Thyroid gland (tissue), 4 donors: ENCODE measurements around the gene PSMD10. TPM values are rescaled to one million over a fixed set of nuclear protein-coding genes. Genes with fewer than 3 reads are reported as not detected.

ENCODE experiments used
- DNase-seq, 2 donors: peaks; one replicate each; pipeline ENCODE4 v3.0.0-alpha.2; 2019
- H3K27ac ChIP-seq, 3 donors: fragments of 200-600 bp; sonication (generic); 1 replicate in 2 of 3; 2 replicates in 1 of 3; pipeline ENCODE4 v1.5.1; 2016 to 2019; ENCODE audit warnings: mild to moderate bottlenecking in 1 of 3, moderate library complexity in 1 of 3
- H3K27me3 ChIP-seq: fragments of 200-600 bp; sonication (generic); one replicate; pipeline ENCODE4 v1.5.1; 2019
- H3K36me3 ChIP-seq, 2 donors: fragments of 200-600 bp; sonication (generic); one replicate each; pipeline ENCODE4 v1.5.1; 2016 to 2019
- H3K4me1 ChIP-seq, 2 donors: fragments of 200-600 bp; sonication (generic); one replicate each; pipeline ENCODE4 v1.5.1; 2017 to 2019
- H3K4me3 ChIP-seq, 3 donors: fragments of 200-600 bp; sonication (generic); replicated peaks in 1 of 3; 1 replicate in 2 of 3; 2 replicates in 1 of 3; pipeline ENCODE4 v1.5.1; 2016; ENCODE audit warnings: mild to moderate bottlenecking in 1 of 3
- H3K9me3 ChIP-seq: fragments of 200-600 bp; sonication (generic); one replicate; pipeline ENCODE4 v1.5.1; 2017
- CTCF ChIP-seq, 6 experiments: fragments of 200-600 bp in 3 of 6; fragments of 450-650 bp in 3 of 6; sonication (generic) in 3 of 6; IDR thresholded peaks; one replicate each; pipeline ENCODE4 v1.5.1; 2016 to 2019; ENCODE audit warnings: antibody characterized with exemption in 6 of 6, mild to moderate bottlenecking in 2 of 6, inconsistent platforms in 1 of 6, moderate library complexity in 1 of 6
- POLR2A ChIP-seq, 2 donors: fragments of 450-650 bp; IDR thresholded peaks; one replicate each; pipeline ENCODE4 v1.6.1; 2017; ENCODE audit warnings: antibody characterized with exemption in 2 of 2, mild to moderate bottlenecking in 2 of 2, moderate library complexity in 1 of 2
- WGBS, 2 donors: methylation state at CpG; one replicate each; pipeline ENCODE4 v1.1.5; 2017; 5-methylcytosine and 5-hydroxymethylcytosine counted together
- intact Hi-C: fragments of 100-400 bp; cut with DNase I; formaldehyde crosslinking; loops from one replicate; pipeline ENCODE4 v1.15.1; 2023
- total RNA-seq, 4 donors: library from RNA; depleted of rRNA; stranded (reverse); fragments of >200 nt; gene quantifications; one replicate each; pipeline ENCODE4 v1.2.3, GENCODE V29; 2016

The PSMD10 gene
- total RNA-seq, 4 donors from 2014 or later = 43.6 to 45.6 (median 44.2) TPM

- DNase-seq = no peak
- intact Hi-C loops = no loop called here
These were observed 38.1 kb downstream of the PSMD10 start for GRCh38 chrX:108053218-108053617.

GRCh38 chrX:108049649-108050048, 41.7 kb downstream of the PSMD10 start:
- Histone ChIP-seq H3K27me3 (no peaks in the 10 kb centered on the region), H3K4me1 (no peaks in the 10 kb centered on the region)

More at GRCh38 chrX:108053218-108053617, 38.1 kb downstream of the PSMD10 start:
- Histone ChIP-seq H3K27me3 (no peaks in the 10 kb centered on the region), H3K36me3 (no peaks in the 10 kb centered on the region), H3K4me3 (no peak overlapping the region), H3K4me1 (no peaks in the 10 kb centered on the region), H3K27ac (no peak overlapping the region), H3K9me3 (no peaks in the 10 kb centered on the region)
- no peak for TF ChIP-seq POLR2A (IDR thresholded peaks at IDR 0.05)
- TF ChIP-seq CTCF (IDR thresholded peaks at IDR 0.05) = no peak

GRCh38 chrX:108044554-108045256, 46.6 kb downstream of the PSMD10 start, which contains the start of gene VSIG1:
TSS of gene VSIG1 (plus strand) at chrX:108045065. CDS start at chrX:108045131, 66 bp downstream.
- no peak within 1 kb of the TSS for H3K4me3 ChIP-seq
- H3K27ac ChIP-seq = no peak within 1 kb of the TSS
- H3K36me3 ChIP-seq = no peaks in the 10 kb centered on the region
- no peaks in the 10 kb centered on the region for H3K27me3 ChIP-seq
- H3K4me1 ChIP-seq = no peaks in the 10 kb centered on the region
- DNase-seq = no peak
- 83 to 86% methylated on average over 10 of the region's 10 CpGs for WGBS, 2 donors
- TF ChIP-seq POLR2A (IDR thresholded peaks at IDR 0.05) (no peak), CTCF (IDR thresholded peaks at IDR 0.05) (no peak)
- intact Hi-C loops = no loop called here
- H3K9me3 ChIP-seq = no peaks in the 10 kb centered on the region

More at GRCh38 chrX:108049649-108050048, 41.7 kb downstream of the PSMD10 start:
- WGBS, 2 donors = 47 to 54% methylated on average over 1 of the region's 1 CpG
- H3K27ac ChIP-seq = no peak overlapping the region
- no peaks in the 10 kb centered on the region for H3K9me3 ChIP-seq
- intact Hi-C loops = no loop called here
- no peak for DNase-seq
- TF ChIP-seq POLR2A (IDR thresholded peaks at IDR 0.05) = no peak
- no peak overlapping the region for H3K4me3 ChIP-seq
- no peaks in the 10 kb centered on the region for H3K36me3 ChIP-seq

GRCh38 chrX:108036298-108036973, 54.9 kb downstream of the PSMD10 start:
- 75 to 84% methylated on average over 4 of the region's 4 CpGs for WGBS, 2 donors
- DNase-seq = no peak

GRCh38 chrX:108034725-108035124, 56.6 kb downstream of the PSMD10 start:
- intact Hi-C loops = no loop called here
- Histone ChIP-seq H3K4me1 (no peaks in the 10 kb centered on the region), H3K9me3 (no peaks in the 10 kb centered on the region), H3K27me3 (no peaks in the 10 kb centered on the region), H3K36me3 (no peaks in the 10 kb centered on the region), H3K4me3 (no peak overlapping the region), H3K27ac (no peak overlapping the region)
- DNase-seq = no peak
- TF ChIP-seq POLR2A (IDR thresholded peaks at IDR 0.05) (no peak), CTCF (IDR thresholded peaks at IDR 0.05) (no peak)
- WGBS, 2 donors = 87 to 95% methylated on average over 3 of the region's 3 CpGs

More at GRCh38 chrX:108036298-108036973, 54.9 kb downstream of the PSMD10 start:
- Histone ChIP-seq H3K4me1 (no peaks in the 10 kb centered on the region), H3K9me3 (no peaks in the 10 kb centered on the region), H3K36me3 (no peaks in the 10 kb centered on the region), H3K27ac (no peak overlapping the region), H3K4me3 (no peak overlapping the region), H3K27me3 (no peaks in the 10 kb centered on the region)
- intact Hi-C loops = no loop called here
- TF ChIP-seq POLR2A (IDR thresholded peaks at IDR 0.05) (no peak), CTCF (IDR thresholded peaks at IDR 0.05) (no peak)

Other genes starting within 250 kb of the PSMD10 start
- not detected for gene TEX13B, start 109.2 kb downstream of the PSMD10 start, total RNA-seq
- gene VSIG1, start 46.5 kb downstream of the PSMD10 start, total RNA-seq = 1 to 10 TPM in 1 of 4 donors, under 1 TPM in 2, not detected in 1; 0.20 to 6.2 (median 0.33) TPM
- 10 to 100 TPM; 12.4 to 25.0 (median 18.8) TPM for gene ATG4A, start 236 bp upstream of the PSMD10 start, total RNA-seq